ENCODE data around the gene TBL3. TPM values are rescaled to one million over a fixed set of nuclear protein-coding genes. Genes with fewer than 3 reads are reported as not detected.

TBL3 gene
- total and polyA plus RNA-seq, 9 of the 15 experiments (the other 6 are each of a cell fraction or from before 2014, with no cell fraction given), result 0.97 to 117 (median 24.5) TPM

DNA sequence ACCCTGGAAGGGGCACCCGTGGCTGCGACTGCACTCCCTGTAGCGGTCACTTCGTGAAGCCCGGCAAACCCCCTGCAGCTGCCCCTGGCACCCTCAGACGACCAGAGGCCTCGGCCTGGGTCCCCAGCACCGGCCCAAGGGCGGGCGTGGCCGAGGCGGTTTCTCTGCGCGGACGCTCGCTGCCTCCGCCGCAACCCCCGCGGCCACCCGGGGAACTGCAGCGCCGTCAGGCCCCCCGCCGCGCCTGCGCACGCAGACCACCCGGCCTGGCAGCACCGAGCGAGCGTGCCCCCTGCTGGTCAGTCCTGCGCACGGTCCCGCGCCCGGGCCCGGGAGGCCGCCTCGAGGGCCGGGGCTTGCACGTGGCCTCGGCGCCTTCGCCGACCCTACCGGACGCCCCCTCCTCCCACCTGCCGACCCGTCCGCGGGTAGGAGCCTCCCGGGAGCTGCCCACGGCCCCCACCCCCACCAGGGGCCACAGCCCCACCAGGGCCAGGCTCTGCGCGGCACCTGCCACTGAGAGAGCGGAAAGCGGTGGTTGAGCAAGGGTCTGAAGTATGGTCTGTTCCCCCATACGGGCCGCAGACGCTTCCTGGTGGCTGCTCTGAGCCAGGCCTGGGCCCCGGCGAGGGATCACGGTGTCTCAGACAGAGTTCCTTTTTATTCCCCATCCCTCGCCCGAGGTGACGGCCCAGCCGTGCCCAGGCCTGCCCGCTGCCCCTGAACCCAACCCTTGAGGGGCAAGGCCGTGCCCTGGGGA is 42.1 kb upstream of the TBL3 start (continued):
- TF ChIP-seq, protein P1, sequence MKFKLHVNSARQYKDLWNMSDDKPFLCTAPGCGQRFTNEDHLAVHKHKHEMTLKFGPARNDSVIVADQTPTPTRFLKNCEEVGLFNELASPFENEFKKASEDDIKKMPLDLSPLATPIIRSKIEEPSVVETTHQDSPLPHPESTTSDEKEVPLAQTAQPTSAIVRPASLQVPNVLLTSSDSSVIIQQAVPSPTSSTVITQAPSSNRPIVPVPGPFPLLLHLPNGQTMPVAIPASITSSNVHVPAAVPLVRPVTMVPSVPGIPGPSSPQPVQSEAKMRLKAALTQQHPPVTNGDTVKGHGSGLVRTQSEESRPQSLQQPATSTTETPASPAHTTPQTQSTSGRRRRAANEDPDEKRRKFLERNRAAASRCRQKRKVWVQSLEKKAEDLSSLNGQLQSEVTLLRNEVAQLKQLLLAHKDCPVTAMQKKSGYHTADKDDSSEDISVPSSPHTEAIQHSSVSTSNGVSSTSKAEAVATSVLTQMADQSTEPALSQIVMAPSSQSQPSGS (CRISPR knock-in tag; IDR thresholded peaks at IDR 0.05), result 0 out of 2 replicates have a peak, but pooled peaks have one; percentile 31
- TF ChIP-seq, protein P2, sequence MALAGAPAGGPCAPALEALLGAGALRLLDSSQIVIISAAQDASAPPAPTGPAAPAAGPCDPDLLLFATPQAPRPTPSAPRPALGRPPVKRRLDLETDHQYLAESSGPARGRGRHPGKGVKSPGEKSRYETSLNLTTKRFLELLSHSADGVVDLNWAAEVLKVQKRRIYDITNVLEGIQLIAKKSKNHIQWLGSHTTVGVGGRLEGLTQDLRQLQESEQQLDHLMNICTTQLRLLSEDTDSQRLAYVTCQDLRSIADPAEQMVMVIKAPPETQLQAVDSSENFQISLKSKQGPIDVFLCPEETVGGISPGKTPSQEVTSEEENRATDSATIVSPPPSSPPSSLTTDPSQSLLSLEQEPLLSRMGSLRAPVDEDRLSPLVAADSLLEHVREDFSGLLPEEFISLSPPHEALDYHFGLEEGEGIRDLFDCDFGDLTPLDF (CRISPR knock-in tag; IDR thresholded peaks at IDR 0.05), result peak; percentile 87
- peak; percentile 89 for TF ChIP-seq HDAC8 (tag; IDR thresholded peaks at IDR 0.05)
- peak in 1 of 2 experiments; percentile 89; a peak in 2 of 4 replicates for TF ChIP-seq TEAD1 (CRISPR knock-in tag; IDR thresholded peaks at IDR 0.05)
- peak; percentile 68 for TF ChIP-seq RBM25 (IDR thresholded peaks at IDR 0.05; ENCODE audit: low read depth, low read length, severe bottlenecking)
- TF ChIP-seq, protein P3, sequence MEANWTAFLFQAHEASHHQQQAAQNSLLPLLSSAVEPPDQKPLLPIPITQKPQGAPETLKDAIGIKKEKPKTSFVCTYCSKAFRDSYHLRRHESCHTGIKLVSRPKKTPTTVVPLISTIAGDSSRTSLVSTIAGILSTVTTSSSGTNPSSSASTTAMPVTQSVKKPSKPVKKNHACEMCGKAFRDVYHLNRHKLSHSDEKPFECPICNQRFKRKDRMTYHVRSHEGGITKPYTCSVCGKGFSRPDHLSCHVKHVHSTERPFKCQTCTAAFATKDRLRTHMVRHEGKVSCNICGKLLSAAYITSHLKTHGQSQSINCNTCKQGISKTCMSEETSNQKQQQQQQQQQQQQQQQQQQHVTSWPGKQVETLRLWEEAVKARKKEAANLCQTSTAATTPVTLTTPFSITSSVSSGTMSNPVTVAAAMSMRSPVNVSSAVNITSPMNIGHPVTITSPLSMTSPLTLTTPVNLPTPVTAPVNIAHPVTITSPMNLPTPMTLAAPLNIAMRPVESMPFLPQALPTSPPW (CRISPR knock-in tag; IDR thresholded peaks at IDR 0.05), result peak; percentile 86
- TF ChIP-seq YY1 (IDR thresholded peaks at IDR 0.05; ENCODE audit: borderline replicate concordance in 1 of 3, control insufficient read depth in 1 of 3, extremely low read depth in 1 of 3, insufficient read depth in 3 of 3, insufficient read length in 1 of 3, insufficient replicate concordance in 2 of 3, low read depth in 1 of 3, low read length in 2 of 3), result peak in 2 of 3 experiments; percentile 48 to 51
- TF ChIP-seq FOXA3 (CRISPR knock-in tag; conservative IDR thresholded peaks at IDR 0.05 in 1 of 2, IDR thresholded peaks at IDR 0.05 in 1 of 2), result 0 out of 4 replicates have a peak, but pooled peaks of 1 of the 2 experiments have one; percentile 77
- TF ChIP-seq CEBPG (CRISPR knock-in tag; IDR thresholded peaks at IDR 0.05), result peak; percentile 54; the same call in 1 of the 2 replicates
- no peak for TF ChIP-seq CEBPG (tag; conservative IDR thresholded peaks at IDR 0.05 in 1 of 2, IDR thresholded peaks at IDR 0.05 in 1 of 2)
- TF ChIP-seq, protein P4, sequence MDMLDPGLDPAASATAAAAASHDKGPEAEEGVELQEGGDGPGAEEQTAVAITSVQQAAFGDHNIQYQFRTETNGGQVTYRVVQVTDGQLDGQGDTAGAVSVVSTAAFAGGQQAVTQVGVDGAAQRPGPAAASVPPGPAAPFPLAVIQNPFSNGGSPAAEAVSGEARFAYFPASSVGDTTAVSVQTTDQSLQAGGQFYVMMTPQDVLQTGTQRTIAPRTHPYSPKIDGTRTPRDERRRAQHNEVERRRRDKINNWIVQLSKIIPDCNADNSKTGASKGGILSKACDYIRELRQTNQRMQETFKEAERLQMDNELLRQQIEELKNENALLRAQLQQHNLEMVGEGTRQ (CRISPR knock-in tag; IDR thresholded peaks at IDR 0.05), result 0 out of 2 replicates have a peak, but pooled peaks have one; percentile 1
- TF ChIP-seq, protein P5, sequence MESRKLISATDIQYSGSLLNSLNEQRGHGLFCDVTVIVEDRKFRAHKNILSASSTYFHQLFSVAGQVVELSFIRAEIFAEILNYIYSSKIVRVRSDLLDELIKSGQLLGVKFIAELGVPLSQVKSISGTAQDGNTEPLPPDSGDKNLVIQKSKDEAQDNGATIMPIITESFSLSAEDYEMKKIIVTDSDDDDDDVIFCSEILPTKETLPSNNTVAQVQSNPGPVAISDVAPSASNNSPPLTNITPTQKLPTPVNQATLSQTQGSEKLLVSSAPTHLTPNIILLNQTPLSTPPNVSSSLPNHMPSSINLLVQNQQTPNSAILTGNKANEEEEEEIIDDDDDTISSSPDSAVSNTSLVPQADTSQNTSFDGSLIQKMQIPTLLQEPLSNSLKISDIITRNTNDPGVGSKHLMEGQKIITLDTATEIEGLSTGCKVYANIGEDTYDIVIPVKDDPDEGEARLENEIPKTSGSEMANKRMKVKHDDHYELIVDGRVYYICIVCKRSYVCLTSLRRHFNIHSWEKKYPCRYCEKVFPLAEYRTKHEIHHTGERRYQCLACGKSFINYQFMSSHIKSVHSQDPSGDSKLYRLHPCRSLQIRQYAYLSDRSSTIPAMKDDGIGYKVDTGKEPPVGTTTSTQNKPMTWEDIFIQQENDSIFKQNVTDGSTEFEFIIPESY (CRISPR knock-in tag; IDR thresholded peaks at IDR 0.05), result peak; percentile 96
- no peak for TF ChIP-seq TOE1 (IDR thresholded peaks at IDR 0.05; ENCODE audit: borderline replicate concordance)
- no peak for TF ChIP-seq TOE1 (CRISPR knock-in tag; IDR thresholded peaks at IDR 0.05; ENCODE audit: borderline replicate concordance, low read depth)
- peak; percentile 85 for TF ChIP-seq POLR2G (IDR thresholded peaks at IDR 0.05; ENCODE audit: low read depth, low read length)
- peak in 1 of 2 experiments; percentile 66; a peak in 1 of 4 replicates for TF ChIP-seq SIN3A (IDR thresholded peaks at IDR 0.05; ENCODE audit: borderline replicate concordance in 2 of 2, control insufficient read depth in 1 of 2, low read depth in 2 of 2, low read length in 2 of 2)
